ENCODE data around the gene LSS.

LSS gene

GRCh38 chr21:46181953-46182547 is 46.5 kb downstream of the LSS start:
- TF ChIP-seq CEBPB (IDR thresholded peaks at IDR 0.05) (no peak), EGR1 (IDR thresholded peaks at IDR 0.05) (no peak), TAF1 (IDR thresholded peaks at IDR 0.05; ENCODE audit: low read depth) (no peak)

DNA sequence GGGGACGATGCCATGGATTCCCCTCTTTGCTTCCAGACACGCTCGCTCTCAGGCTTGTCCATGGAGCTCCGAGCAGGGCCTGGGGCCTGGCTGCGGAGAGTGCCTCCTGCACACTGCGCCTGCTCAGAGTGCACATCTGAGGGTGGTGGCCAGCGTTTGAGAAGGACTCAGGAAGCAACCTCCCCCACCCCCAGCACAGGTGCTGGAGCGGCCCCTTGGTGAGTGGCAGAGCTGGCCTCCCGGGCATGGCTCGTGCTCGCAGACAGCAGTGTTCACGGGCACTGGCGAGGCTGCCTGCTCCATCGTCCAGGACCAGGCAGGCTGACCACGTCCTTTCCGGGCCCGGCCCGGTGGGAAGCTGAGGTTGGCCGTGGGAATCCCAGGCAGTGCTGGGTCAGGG is 47.1 kb downstream of the LSS start:
- TF ChIP-seq YY1 (IDR thresholded peaks at IDR 0.05; ENCODE audit: low read depth) (no peak), TEAD4 (IDR thresholded peaks at IDR 0.05) (no peak), FOXM1 (IDR thresholded peaks at IDR 0.05; ENCODE audit: borderline replicate concordance, low read depth) (no peak), EGR1 (IDR thresholded peaks at IDR 0.05) (no peak), TAF1 (IDR thresholded peaks at IDR 0.05; ENCODE audit: low read depth) (no peak), ZBTB7A (IDR thresholded peaks at IDR 0.05; ENCODE audit: low read depth) (no peak), RAD21 (IDR thresholded peaks at IDR 0.05; ENCODE audit: low read depth) (no peak), EP300 (IDR thresholded peaks at IDR 0.05; ENCODE audit: borderline replicate concordance) (no peak), NFIC (IDR thresholded peaks at IDR 0.05) (no peak), CREB1 (IDR thresholded peaks at IDR 0.05; ENCODE audit: low read depth) (no peak), CEBPB (IDR thresholded peaks at IDR 0.05) (no peak)
- TF ChIP-seq, protein P1, sequence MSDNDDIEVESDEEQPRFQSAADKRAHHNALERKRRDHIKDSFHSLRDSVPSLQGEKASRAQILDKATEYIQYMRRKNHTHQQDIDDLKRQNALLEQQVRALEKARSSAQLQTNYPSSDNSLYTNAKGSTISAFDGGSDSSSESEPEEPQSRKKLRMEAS (IDR thresholded peaks at IDR 0.05) = no peak
- TF ChIP-seq, protein P2, sequence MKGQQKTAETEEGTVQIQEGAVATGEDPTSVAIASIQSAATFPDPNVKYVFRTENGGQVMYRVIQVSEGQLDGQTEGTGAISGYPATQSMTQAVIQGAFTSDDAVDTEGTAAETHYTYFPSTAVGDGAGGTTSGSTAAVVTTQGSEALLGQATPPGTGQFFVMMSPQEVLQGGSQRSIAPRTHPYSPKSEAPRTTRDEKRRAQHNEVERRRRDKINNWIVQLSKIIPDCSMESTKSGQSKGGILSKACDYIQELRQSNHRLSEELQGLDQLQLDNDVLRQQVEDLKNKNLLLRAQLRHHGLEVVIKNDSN (IDR thresholded peaks at IDR 0.05) = no peak
- TF ChIP-seq, protein P3, sequence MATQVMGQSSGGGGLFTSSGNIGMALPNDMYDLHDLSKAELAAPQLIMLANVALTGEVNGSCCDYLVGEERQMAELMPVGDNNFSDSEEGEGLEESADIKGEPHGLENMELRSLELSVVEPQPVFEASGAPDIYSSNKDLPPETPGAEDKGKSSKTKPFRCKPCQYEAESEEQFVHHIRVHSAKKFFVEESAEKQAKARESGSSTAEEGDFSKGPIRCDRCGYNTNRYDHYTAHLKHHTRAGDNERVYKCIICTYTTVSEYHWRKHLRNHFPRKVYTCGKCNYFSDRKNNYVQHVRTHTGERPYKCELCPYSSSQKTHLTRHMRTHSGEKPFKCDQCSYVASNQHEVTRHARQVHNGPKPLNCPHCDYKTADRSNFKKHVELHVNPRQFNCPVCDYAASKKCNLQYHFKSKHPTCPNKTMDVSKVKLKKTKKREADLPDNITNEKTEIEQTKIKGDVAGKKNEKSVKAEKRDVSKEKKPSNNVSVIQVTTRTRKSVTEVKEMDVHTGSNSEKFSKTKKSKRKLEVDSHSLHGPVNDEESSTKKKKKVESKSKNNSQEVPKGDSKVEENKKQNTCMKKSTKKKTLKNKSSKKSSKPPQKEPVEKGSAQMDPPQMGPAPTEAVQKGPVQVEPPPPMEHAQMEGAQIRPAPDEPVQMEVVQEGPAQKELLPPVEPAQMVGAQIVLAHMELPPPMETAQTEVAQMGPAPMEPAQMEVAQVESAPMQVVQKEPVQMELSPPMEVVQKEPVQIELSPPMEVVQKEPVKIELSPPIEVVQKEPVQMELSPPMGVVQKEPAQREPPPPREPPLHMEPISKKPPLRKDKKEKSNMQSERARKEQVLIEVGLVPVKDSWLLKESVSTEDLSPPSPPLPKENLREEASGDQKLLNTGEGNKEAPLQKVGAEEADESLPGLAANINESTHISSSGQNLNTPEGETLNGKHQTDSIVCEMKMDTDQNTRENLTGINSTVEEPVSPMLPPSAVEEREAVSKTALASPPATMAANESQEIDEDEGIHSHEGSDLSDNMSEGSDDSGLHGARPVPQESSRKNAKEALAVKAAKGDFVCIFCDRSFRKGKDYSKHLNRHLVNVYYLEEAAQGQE (IDR thresholded peaks at IDR 0.05; ENCODE audit: low read depth) = no peak

GRCh38 chr21:46180778-46181391 is 47.7 kb downstream of the LSS start:
- TF ChIP-seq NFIC (IDR thresholded peaks at IDR 0.05) (no peak), EP300 (IDR thresholded peaks at IDR 0.05; ENCODE audit: borderline replicate concordance) (no peak), CEBPB (IDR thresholded peaks at IDR 0.05) (no peak), TCF12 (IDR thresholded peaks at IDR 0.05; ENCODE audit: low read depth) (no peak), CREB1 (IDR thresholded peaks at IDR 0.05; ENCODE audit: low read depth) (no peak), YY1 (IDR thresholded peaks at IDR 0.05; ENCODE audit: low read depth) (no peak), TEAD4 (IDR thresholded peaks at IDR 0.05) (no peak), RAD21 (IDR thresholded peaks at IDR 0.05; ENCODE audit: low read depth) (no peak), EGR1 (IDR thresholded peaks at IDR 0.05) (no peak), TAF1 (IDR thresholded peaks at IDR 0.05; ENCODE audit: low read depth) (no peak), ZBTB7A (IDR thresholded peaks at IDR 0.05; ENCODE audit: low read depth) (no peak), FOXM1 (IDR thresholded peaks at IDR 0.05; ENCODE audit: borderline replicate concordance, low read depth) (no peak)
- TF ChIP-seq, protein P3 (IDR thresholded peaks at IDR 0.05; ENCODE audit: low read depth) = no peak
- TF ChIP-seq, protein P1 (IDR thresholded peaks at IDR 0.05) = no peak
- TF ChIP-seq, protein P2 (IDR thresholded peaks at IDR 0.05) = no peak

GRCh38 chr21:46180079-46180722 is 48.4 kb downstream of the LSS start:
- TF ChIP-seq RAD21 (IDR thresholded peaks at IDR 0.05; ENCODE audit: low read depth) = no peak
- no peak for TF ChIP-seq YY1 (IDR thresholded peaks at IDR 0.05; ENCODE audit: low read depth)
- no peak for TF ChIP-seq NFIC (IDR thresholded peaks at IDR 0.05)
- no peak for TF ChIP-seq EGR1 (IDR thresholded peaks at IDR 0.05)

GRCh38 chr21:46179708-46180078 is 48.9 kb downstream of the LSS start:
- TF ChIP-seq, protein P2 (IDR thresholded peaks at IDR 0.05) = no peak
- TF ChIP-seq RAD21 (IDR thresholded peaks at IDR 0.05; ENCODE audit: low read depth) (no peak), YY1 (IDR thresholded peaks at IDR 0.05; ENCODE audit: low read depth) (no peak), NFIC (IDR thresholded peaks at IDR 0.05) (no peak), ZBTB7A (IDR thresholded peaks at IDR 0.05; ENCODE audit: low read depth) (no peak), TAF1 (IDR thresholded peaks at IDR 0.05; ENCODE audit: low read depth) (no peak), EGR1 (IDR thresholded peaks at IDR 0.05) (no peak), TEAD4 (IDR thresholded peaks at IDR 0.05) (no peak), FOXM1 (IDR thresholded peaks at IDR 0.05; ENCODE audit: borderline replicate concordance, low read depth) (no peak), CEBPB (IDR thresholded peaks at IDR 0.05) (no peak), CREB1 (IDR thresholded peaks at IDR 0.05; ENCODE audit: low read depth) (no peak), EP300 (IDR thresholded peaks at IDR 0.05; ENCODE audit: borderline replicate concordance) (no peak), TCF12 (IDR thresholded peaks at IDR 0.05; ENCODE audit: low read depth) (no peak)
- TF ChIP-seq, protein P1 (IDR thresholded peaks at IDR 0.05) = no peak
- TF ChIP-seq, protein P3 (IDR thresholded peaks at IDR 0.05; ENCODE audit: low read depth) = no peak
